Activated naive CD8-positive, alpha-beta T cell treated with anti-CD3 and anti-CD28 coated beads for 36 hours (primary cell): ENCODE measurements around the gene AP4B1. TPM values are rescaled to one million over a fixed set of nuclear protein-coding genes. Genes with fewer than 3 reads are reported as not detected.
A peak's percentile ranks its signal among the peaks of the same experiment; 100 is the strongest.
"Not testable (repeated sequence)": the region's sequence is repeated elsewhere in the genome, so short reads cannot be mapped to it uniquely, and the experiment has no call there.

Experiments
- DNase-seq: peaks from one replicate; pipeline ENCODE4 v3.0.0; 2021
- H3K27ac Mint-ChIP-seq: one replicate; pipeline ENCODE4 v1.8.0; 2022; ENCODE audit warnings: mild to moderate bottlenecking, moderate library complexity, mixed read lengths
- H3K27me3 Mint-ChIP-seq: one replicate; pipeline ENCODE4 v1.8.0; 2022; ENCODE audit warnings: mild to moderate bottlenecking, mixed read lengths
- H3K36me3 Mint-ChIP-seq: one replicate; pipeline ENCODE4 v1.8.0; 2021; ENCODE audit warnings: mild to moderate bottlenecking, mixed read lengths
- H3K4me1 Mint-ChIP-seq: one replicate; pipeline ENCODE4 v1.8.0; 2021; ENCODE audit warnings: mixed read lengths
- H3K4me3 Mint-ChIP-seq: one replicate; pipeline ENCODE4 v1.8.0; 2022; ENCODE audit warnings: mild to moderate bottlenecking, moderate library complexity, mixed read lengths
- H3K9me3 Mint-ChIP-seq: one replicate; pipeline ENCODE4 v1.8.0; 2022; ENCODE audit warnings: mixed read lengths
- total RNA-seq, 2 experiments: library from RNA; stranded (reverse); gene quantifications; one replicate each; pipeline ENCODE4 v1.2.3, GENCODE V29; 2021

The AP4B1 gene
- total RNA-seq: 10 to 100 TPM; 36.8 to 37.7 TPM

DNA sequence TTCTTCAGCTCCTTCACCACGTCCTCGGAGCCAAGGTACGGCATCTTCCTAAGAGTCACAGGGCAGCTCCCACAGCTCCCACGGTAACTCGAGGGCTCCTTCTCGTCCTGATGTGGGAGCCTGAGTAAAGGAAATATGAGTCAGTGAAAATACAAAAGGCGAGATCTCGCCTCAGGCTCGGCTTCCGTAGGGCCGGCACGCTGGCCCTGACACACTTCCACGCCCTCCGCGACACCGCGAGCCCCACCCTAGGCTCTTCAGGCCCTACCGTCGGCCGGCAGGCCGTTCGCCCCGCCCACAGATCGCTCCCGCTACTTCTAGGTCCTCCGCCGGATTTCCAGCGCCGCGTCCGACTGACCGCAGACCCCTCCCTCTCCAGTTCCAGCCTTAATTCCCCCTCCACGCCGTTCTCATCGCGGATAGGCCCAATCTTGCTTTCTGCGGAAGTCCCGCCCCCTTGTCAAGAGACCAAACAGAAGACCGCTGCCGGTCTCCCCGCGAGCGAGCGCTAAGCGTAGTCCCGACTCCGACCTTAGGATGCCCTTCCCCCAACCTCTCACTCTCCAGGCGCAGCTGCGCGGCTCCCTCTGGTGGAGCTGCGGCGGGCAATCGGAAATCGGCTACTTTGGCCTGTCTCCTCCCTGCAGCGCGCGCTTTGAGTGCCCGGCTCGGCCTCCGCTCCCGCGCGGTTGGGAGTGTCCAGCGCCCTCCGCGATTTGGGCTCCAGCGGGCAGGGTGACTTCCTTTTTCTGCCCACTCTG, at the start of gene AP4B1, which contains the start of gene DCLRE1B:
Gene AP4B1 (minus strand): TSS at position 126 of the 761 bp plus-strand sequence. CDS start 82 bp downstream, at position 44.
Gene DCLRE1B (plus strand): TSS at position 653 of the 761 bp plus-strand sequence. CDS start 261 bp downstream, outside the sequence.
- H3K4me3 Mint-ChIP-seq: peak within 1 kb of the TSS; percentile 96
- peak within 1 kb of the TSS; percentile 98 for H3K27ac Mint-ChIP-seq
- H3K9me3 Mint-ChIP-seq: no peaks in the 10 kb centered on the region
- DNase-seq: peak; percentile 98
- peaks cover 50% of the 10 kb centered on the region for H3K36me3 Mint-ChIP-seq
- no peaks in the 10 kb centered on the region for H3K27me3 Mint-ChIP-seq
- H3K4me1 Mint-ChIP-seq: peaks cover 50% of the 10 kb centered on the region

DNA sequence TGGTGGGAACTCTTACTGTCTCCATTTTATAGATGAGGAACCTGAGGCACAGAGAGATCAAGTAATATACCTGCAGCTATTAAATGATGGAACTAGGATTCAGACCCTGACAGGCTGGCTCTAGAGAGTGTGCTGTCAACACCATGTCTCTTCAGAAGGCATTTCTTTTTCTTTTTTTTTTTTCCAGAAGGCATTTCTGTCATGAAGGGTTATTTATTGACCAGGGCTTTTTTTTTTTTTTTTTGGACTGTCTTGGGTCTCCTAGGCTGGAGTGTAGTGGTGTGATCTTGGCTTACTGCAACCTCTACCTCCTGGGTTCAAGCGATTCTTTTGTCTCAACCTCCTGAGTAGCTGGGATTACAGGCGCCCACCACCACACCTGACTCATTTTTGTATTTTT, 47.1 kb upstream of the AP4B1 start:
- no peak for DNase-seq
- no peaks in the 10 kb centered on the region for H3K9me3 Mint-ChIP-seq
- H3K27ac Mint-ChIP-seq: peak overlapping the region; percentile 6
- no peaks in the 10 kb centered on the region for H3K27me3 Mint-ChIP-seq
- H3K36me3 Mint-ChIP-seq: peaks cover 45% of the 10 kb centered on the region
- H3K4me1 Mint-ChIP-seq: peaks cover 63% of the 10 kb centered on the region
- no peak overlapping the region for H3K4me3 Mint-ChIP-seq

DNA sequence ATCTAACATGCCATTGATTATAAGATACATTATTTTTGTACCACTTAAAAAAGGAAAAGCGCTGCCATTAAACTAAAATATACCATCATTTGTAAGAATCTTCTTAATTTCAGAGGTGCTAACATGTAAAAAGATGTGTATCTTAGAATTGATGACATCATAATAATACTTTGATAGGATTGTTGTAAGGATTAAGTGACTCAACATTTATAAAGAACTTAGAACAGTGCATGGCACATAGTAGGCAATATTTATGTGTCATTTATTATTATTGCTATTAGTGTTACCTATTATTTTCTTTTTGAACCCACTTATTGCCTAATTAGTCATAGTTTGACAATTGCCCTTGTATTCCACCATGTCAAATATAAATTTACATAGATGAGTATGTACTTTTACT, 46.3 kb upstream of the AP4B1 start:
- Mint-ChIP-seq H3K27ac (no peak overlapping the region), H3K27me3 (no peaks in the 10 kb centered on the region), H3K9me3 (no peaks in the 10 kb centered on the region), H3K4me3 (no peak overlapping the region), H3K4me1 (peaks cover 67% of the 10 kb centered on the region), H3K36me3 (peaks cover 40% of the 10 kb centered on the region)
- no peak for DNase-seq

DNA sequence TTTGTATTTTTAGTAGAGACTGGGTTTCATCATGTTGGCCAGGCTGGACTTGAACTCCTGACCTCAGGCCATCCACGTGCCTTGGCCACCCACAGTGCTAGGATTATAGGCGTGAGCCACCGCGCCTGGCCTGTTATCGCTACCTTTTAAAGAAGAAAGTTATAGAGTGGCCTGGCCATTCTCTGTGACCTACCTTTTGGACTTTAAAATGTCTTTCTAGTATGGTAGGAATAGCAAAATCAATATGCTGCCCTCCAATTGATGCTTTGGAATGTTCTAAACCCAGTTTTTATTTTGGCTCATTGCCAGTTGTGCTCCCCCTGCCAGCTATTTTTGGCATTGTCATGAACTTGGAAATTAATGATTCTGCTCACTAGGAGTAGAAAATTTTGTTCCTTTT, 44.4 kb upstream of the AP4B1 start:
- H3K27ac Mint-ChIP-seq: peak overlapping the region; percentile 80
- no peaks in the 10 kb centered on the region for H3K27me3 Mint-ChIP-seq
- no peak for DNase-seq
- peaks cover 41% of the 10 kb centered on the region for H3K36me3 Mint-ChIP-seq
- no peak overlapping the region for H3K4me3 Mint-ChIP-seq
- H3K9me3 Mint-ChIP-seq: no peaks in the 10 kb centered on the region
- peaks cover 68% of the 10 kb centered on the region for H3K4me1 Mint-ChIP-seq

DNA sequence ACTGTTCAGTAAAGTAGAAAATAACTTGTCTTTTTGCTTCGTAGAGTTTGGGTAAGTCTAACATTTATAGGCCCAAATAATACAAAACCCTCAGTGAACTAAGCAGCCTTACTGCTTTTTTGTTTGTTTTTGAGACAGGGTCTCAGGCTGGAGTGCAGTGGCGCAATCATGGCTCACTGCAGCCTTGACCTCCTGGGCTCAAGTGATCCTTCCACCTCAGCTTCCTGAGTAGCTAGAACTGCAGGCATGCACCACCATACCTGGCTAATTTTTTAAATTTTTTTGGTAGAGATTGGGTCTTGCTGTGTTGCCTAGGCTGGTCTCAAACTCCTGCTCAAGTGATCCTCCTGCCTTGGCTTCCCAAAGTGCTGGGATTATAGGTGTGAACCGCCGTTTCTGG, 43.6 kb upstream of the AP4B1 start:
- DNase-seq, H3K9me3 Mint-ChIP-seq, H3K27me3 Mint-ChIP-seq: not testable (repeated sequence)
- Mint-ChIP-seq H3K4me3 (peak overlapping the region; percentile 50), H3K36me3 (peaks cover 36% of the 10 kb centered on the region), H3K27ac (peak overlapping the region; percentile 80), H3K4me1 (peaks cover 71% of the 10 kb centered on the region)

DNA sequence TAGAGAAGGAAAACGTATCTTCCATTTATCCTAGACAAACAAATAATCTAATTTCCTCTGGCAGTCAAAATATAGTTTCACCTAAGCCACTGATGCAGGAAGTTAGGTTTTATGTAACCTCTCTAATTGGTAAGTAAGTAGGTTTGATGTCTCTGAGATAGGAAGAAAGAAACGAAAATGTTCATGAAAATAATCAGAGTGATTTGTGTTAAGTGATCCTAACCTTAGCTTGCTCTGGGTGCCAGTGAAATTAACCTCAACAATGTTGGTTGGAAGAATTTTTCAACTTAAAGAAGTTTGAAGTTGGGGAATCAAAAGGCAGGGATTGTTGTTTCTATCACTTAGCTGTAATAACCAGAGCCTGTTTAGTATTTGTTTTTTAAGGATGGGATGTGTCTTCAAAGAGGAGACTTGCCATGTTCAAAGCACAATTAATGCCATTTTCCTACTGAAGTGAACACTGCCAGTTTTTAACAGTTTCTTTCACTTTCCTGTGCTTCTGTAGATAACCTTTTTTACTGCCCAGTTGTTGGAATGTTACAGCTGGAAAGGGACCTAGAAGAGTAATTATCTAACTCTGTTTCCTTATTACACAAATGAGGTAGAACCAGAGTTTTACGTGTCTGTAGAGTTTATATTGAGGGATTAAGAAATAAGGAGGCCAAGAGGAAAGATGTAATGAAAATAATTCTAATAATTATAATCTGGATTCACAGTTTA, 42.9 kb upstream of the AP4B1 start:
- DNase-seq: no peak
- peaks cover 70% of the 10 kb centered on the region for H3K4me1 Mint-ChIP-seq
- H3K9me3 Mint-ChIP-seq: no peaks in the 10 kb centered on the region
- H3K36me3 Mint-ChIP-seq: peaks cover 38% of the 10 kb centered on the region
- peak overlapping the region; percentile 80 for H3K27ac Mint-ChIP-seq
- H3K4me3 Mint-ChIP-seq: peak overlapping the region; percentile 60
- H3K27me3 Mint-ChIP-seq: no peaks in the 10 kb centered on the region

DNA sequence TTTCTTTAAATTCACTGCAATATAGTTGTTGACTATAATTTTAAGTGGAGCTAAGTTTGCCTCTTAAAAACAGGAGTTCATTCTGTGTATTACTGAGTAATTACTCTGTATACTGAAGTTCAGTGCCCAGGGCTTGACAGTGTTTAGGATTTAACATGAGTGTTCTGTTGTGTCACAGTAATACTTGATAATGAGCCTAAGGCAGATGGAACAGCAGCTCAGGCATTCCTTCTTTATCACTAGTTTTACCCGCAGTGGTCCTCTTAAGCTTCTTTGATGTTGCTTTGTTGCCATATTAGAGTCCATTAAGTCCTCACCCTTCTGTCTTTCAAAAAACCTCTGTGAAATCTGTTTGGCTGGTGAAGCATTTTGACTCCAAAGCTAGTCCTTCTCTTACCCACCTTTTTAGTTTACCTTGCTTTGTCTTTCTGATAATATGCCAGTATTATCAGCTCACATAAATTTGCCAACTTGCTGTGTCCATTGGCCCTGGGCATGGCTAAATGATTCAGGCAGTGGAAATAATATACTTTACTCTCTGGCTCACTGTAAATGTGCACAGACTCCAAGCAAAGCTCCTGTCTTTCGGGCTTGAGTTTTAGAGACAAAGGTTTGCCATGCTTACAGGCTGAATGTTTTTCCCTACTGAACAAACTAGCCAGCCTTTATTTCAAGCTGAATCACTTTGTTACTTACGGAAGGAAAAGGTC, 42.2 kb upstream of the AP4B1 start:
- Mint-ChIP-seq H3K36me3 (peaks cover 40% of the 10 kb centered on the region), H3K4me3 (peak overlapping the region; percentile 60), H3K27me3 (no peaks in the 10 kb centered on the region), H3K9me3 (no peaks in the 10 kb centered on the region), H3K4me1 (peaks cover 73% of the 10 kb centered on the region), H3K27ac (peak overlapping the region; percentile 80)
- no peak for DNase-seq

DNA sequence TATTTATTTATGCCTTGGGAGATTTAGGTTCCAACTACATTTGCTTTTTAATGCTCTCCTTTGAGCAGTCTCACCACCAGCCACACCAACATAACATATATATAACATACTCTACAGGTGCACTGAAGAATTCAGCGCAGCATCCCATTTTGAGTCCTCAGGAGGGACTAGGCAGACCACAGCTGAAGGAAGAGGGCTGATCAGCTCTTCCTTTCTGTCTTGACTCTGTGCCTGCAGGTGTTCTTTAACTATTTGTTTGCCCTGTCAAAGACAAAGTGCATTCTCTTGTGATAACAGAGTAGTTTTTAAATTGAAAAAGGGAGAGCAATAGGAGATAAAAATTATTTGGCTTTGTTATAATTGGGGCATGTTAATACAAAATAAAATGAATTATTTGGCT, 41.5 kb upstream of the AP4B1 start:
- Mint-ChIP-seq H3K27me3 (no peaks in the 10 kb centered on the region), H3K4me3 (no peak overlapping the region), H3K36me3 (peaks cover 38% of the 10 kb centered on the region), H3K4me1 (peaks cover 69% of the 10 kb centered on the region), H3K9me3 (no peaks in the 10 kb centered on the region), H3K27ac (peak overlapping the region; percentile 63)
- no peak for DNase-seq

DNA sequence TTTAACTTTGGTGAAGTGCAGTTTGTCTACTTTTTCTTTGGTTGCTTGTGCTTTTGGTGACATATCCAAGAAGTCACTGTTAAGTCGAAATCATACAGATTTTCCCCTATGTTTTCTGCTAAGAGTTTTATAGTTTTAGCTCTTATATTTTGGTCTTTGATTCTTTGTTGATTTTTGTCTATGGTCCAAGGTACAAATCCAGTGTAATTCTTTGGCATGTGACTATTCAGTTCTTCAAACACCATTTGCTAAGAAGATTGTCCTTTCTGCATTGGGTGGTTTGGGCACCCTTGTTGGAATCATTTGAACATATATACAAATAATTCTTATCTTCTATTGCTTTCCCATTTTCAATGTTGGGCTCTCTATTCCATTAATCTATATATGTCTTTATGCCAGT, 40.7 kb upstream of the AP4B1 start:
- H3K4me1 Mint-ChIP-seq: peaks cover 71% of the 10 kb centered on the region
- no peaks in the 10 kb centered on the region for H3K9me3 Mint-ChIP-seq
- no peaks in the 10 kb centered on the region for H3K27me3 Mint-ChIP-seq
- H3K4me3 Mint-ChIP-seq: no peak overlapping the region
- no peak overlapping the region for H3K27ac Mint-ChIP-seq
- no peak for DNase-seq
- H3K36me3 Mint-ChIP-seq: peaks cover 39% of the 10 kb centered on the region

DNA sequence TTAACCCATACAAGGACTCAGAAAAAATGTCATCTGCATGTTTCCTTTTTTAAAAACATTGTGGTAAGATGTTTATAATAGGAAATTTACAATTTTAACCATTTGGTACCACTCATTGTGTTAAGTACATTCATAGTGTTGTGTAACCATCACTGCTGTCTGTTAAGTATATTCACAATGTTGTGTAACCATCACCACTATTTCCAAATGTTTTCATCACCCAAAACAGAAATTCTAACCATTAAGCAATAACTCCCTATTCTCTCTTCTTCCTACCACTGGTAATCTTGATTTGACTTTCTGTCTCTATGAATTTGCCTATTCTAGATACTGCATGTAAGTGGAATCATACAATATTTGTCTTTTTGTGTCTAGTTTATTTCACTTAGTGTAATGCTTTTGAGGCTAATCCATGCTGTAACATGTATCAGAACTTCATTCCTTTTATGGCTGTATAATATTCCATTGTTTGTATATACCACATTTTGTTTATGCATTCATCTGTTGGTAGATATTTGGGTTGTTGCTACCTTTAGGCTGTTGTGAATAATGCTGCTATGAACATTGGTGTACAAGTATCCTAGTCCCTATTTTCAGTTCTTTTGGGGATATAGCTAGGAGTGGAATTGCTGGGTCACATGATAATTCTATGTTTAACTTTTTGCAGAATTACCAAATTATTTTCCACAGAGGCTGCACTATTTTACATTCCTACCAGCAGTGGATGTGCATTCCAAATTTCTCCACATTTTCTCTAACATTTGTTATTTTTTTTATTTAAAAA, 38.6 kb upstream of the AP4B1 start:
- Mint-ChIP-seq H3K9me3 (no peaks in the 10 kb centered on the region), H3K4me1 (peaks cover 75% of the 10 kb centered on the region), H3K4me3 (no peak overlapping the region), H3K36me3 (peaks cover 34% of the 10 kb centered on the region), H3K27ac (no peak overlapping the region), H3K27me3 (no peaks in the 10 kb centered on the region)
- no peak for DNase-seq

DNA sequence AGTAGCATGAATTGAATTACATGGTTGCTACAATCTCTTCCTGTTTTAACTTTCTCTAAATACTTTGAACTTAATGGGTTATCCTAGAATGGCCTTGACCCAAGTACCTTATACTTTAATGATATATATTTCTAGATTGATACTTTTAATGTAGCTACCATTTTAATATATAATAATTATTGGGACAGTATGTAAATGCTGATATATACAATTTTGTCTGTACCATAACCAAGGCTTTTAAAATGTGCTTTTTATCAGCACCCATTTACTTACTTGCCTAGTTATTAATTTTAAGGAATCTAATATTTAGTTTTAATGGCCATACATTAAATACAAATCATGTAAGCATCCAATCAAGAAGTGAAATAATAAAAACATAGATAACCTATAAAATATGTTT, 37.9 kb upstream of the AP4B1 start:
- peaks cover 75% of the 10 kb centered on the region for H3K4me1 Mint-ChIP-seq
- DNase-seq: no peak
- H3K27me3 Mint-ChIP-seq: no peaks in the 10 kb centered on the region

DNA sequence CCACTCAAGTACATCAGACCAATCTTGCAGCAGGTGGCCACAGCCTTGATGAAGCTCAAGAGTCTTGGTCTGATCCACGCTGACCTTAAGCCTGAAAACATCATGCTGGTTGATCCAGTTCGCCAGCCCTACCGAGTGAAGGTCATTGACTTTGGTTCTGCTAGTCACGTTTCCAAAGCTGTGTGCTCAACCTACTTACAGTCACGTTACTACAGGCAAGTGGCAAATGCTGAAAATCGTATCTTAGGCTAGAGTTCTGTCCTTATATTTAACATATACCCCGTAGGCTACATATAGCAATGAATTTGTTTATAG, 36.6 kb upstream of the AP4B1 start:
- Mint-ChIP-seq H3K27me3 (no peaks in the 10 kb centered on the region), H3K9me3 (no peaks in the 10 kb centered on the region), H3K4me3 (peak overlapping the region; percentile 69), H3K4me1 (peaks cover 73% of the 10 kb centered on the region), H3K27ac (peak overlapping the region; percentile 92), H3K36me3 (peaks cover 41% of the 10 kb centered on the region)
- no peak for DNase-seq

More for the DNA sequence above, 37.9 kb upstream of the AP4B1 start:
- Mint-ChIP-seq H3K4me3 (no peak overlapping the region), H3K36me3 (peaks cover 37% of the 10 kb centered on the region), H3K27ac (no peak overlapping the region), H3K9me3 (no peaks in the 10 kb centered on the region)

DNA sequence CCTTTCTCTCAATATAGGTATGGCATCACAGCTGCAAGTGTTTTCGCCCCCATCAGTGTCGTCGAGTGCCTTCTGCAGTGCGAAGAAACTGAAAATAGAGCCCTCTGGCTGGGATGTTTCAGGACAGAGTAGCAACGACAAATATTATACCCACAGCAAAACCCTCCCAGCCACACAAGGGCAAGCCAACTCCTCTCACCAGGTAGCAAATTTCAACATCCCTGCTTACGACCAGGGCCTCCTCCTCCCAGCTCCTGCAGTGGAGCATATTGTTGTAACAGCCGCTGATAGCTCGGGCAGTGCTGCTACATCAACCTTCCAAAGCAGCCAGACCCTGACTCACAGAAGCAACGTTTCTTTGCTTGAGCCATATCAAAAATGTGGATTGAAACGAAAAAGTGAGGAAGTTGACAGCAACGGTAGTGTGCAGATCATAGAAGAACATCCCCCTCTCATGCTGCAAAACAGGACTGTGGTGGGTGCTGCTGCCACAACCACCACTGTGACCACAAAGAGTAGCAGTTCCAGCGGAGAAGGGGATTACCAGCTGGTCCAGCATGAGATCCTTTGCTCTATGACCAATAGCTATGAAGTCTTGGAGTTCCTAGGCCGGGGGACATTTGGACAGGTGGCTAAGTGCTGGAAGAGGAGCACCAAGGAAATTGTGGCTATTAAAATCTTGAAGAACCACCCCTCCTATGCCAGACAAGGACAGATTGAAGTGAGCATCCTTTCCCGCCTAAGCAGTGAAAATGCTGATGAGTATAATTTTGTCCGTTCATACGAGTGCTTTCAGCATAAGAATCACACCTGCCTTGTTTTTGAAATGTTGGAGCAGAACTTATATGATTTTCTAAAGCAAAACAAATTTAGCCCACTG, 36.0 kb upstream of the AP4B1 start:
- Mint-ChIP-seq H3K27ac (peak overlapping the region; percentile 92), H3K36me3 (peaks cover 42% of the 10 kb centered on the region), H3K4me3 (peak overlapping the region; percentile 69), H3K9me3 (no peaks in the 10 kb centered on the region), H3K4me1 (peaks cover 74% of the 10 kb centered on the region), H3K27me3 (no peaks in the 10 kb centered on the region)
- peak; percentile 75 for DNase-seq

DNA sequence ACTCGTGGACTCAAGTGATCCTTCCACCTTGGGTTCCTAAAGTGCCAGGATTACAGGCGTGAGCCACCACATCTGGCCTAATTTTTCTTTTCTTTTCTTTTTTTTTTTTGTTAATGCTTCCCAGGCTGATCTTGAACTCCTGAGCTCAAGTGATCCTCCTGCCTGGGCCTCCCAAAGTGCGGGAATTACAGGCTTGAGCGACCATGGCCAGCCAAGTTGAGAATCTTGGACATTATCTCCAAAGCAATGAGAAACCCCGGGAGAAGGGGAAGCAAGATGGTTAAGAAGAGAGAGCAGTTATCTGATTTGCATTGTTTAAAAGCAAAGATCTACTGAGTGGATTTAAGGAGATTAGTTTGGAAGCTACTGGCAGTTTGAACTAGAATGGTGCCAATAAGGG, 33.6 kb upstream of the AP4B1 start:
- Mint-ChIP-seq H3K27ac (peak overlapping the region; percentile 73), H3K36me3 (peaks cover 40% of the 10 kb centered on the region)

More for the DNA sequence above, 33.6 kb upstream of the AP4B1 start:
- Mint-ChIP-seq H3K9me3 (no peaks in the 10 kb centered on the region), H3K4me3 (no peak overlapping the region), H3K27me3 (no peaks in the 10 kb centered on the region), H3K4me1 (peaks cover 81% of the 10 kb centered on the region)
- DNase-seq: no peak
